Measurements from ENCODE around the gene NINL. TPM values are rescaled to one million over a fixed set of nuclear protein-coding genes. Genes with fewer than 3 reads are reported as not detected.

Gene NINL
- total RNA-seq, 3 donors from 2014 or later (not counting 1 experiment from before 2014, with no cell fraction given): 3.1 to 6.9 (median 4.9) TPM

GRCh38 chr20:25622049-25622448, 36.7 kb upstream of the NINL start:
- ATAC-seq: no peak
- H3K9me3 ChIP-seq (ENCODE audit: control insufficient read depth, insufficient read depth, low read length): no peaks in the 10 kb centered on the region
- intact Hi-C loops (cut with micrococcal nuclease): no loop called here
- H3K27me3 ChIP-seq (ENCODE audit: control insufficient read depth, insufficient read depth, low read length): no peaks in the 10 kb centered on the region
- Mint-ChIP-seq H3K27ac (peak overlapping the region; percentile 92 to 96), H3K36me3 (no peaks in the 10 kb centered on the region), H3K9me3 (no peaks in the 10 kb centered on the region), H3K27me3 (ENCODE audit: low read depth in 2 of 2) (no peaks in the 10 kb centered on the region), H3K4me1 (peaks cover 24 to 38% of the 10 kb centered on the region in 2 donors), H3K4me3 (peak overlapping the region; percentile 97)
- 74% methylated on average over 5 of the region's 6 CpGs for WGBS (ENCODE audit: insufficient coverage)
- no peaks in the 10 kb centered on the region for H3K36me3 ChIP-seq (ENCODE audit: control insufficient read depth, insufficient read depth, low read length)
- TF ChIP-seq CTCF (IDR thresholded peaks at IDR 0.05): no peak
- peaks cover 16% of the 10 kb centered on the region for H3K4me1 ChIP-seq (ENCODE audit: control insufficient read depth, insufficient read depth, low read length)
- H3K27ac ChIP-seq (ENCODE audit: low read length): no peak overlapping the region
- no peak for DNase-seq
- no peak overlapping the region for H3K4me3 ChIP-seq (ENCODE audit: low read length)

DNA sequence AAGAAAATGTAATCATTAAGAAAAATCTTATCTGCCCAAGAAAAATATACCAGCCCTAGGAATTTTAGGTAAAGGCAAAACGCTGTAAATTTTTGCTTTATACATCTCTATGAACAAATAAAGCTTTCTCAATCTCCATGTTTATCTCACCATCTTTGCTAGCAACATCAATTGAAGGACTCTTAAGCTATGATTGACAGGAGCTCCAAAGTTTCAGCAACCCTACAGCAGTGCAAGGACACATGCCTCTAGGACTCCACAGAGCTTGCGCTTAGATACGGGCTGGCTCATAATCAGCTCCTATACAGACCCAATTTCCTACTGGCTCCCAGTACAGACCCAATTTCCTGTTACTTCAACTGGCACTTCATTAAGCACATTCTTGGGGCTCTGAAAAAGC, 34.2 kb upstream of the NINL start:
- Mint-ChIP-seq H3K4me3 (no peak overlapping the region), H3K9me3 (no peaks in the 10 kb centered on the region), H3K27ac (no peak overlapping the region), H3K36me3 (peaks cover 7% of the 10 kb centered on the region), H3K4me1 (peaks cover 26 to 40% of the 10 kb centered on the region in 2 donors), H3K27me3 (ENCODE audit: low read depth in 2 of 2) (no peaks in the 10 kb centered on the region)
- ATAC-seq (no peak), DNase-seq (no peak)
- Histone ChIP-seq H3K9me3 (ENCODE audit: control insufficient read depth, insufficient read depth, low read length) (no peaks in the 10 kb centered on the region), H3K4me3 (ENCODE audit: low read length) (no peak overlapping the region), H3K27ac (ENCODE audit: low read length) (no peak overlapping the region), H3K4me1 (ENCODE audit: control insufficient read depth, insufficient read depth, low read length) (peaks cover 12% of the 10 kb centered on the region), H3K27me3 (ENCODE audit: control insufficient read depth, insufficient read depth, low read length) (no peaks in the 10 kb centered on the region), H3K36me3 (ENCODE audit: control insufficient read depth, insufficient read depth, low read length) (peaks cover 4% of the 10 kb centered on the region)
- TF ChIP-seq CTCF (IDR thresholded peaks at IDR 0.05): no peak
- WGBS (ENCODE audit: insufficient coverage): 100% methylated on average over 3 of the region's 3 CpGs
- intact Hi-C loops (cut with micrococcal nuclease): no loop called here

- Histone ChIP-seq H3K4me1 (ENCODE audit: control insufficient read depth, insufficient read depth, low read length) (no peaks in the 10 kb centered on the region), H3K27me3 (ENCODE audit: control insufficient read depth, insufficient read depth, low read length) (no peaks in the 10 kb centered on the region), H3K9me3 (ENCODE audit: control insufficient read depth, insufficient read depth, low read length) (no peaks in the 10 kb centered on the region), H3K36me3 (ENCODE audit: control insufficient read depth, insufficient read depth, low read length) (no peaks in the 10 kb centered on the region), H3K4me3 (ENCODE audit: low read length) (no peak overlapping the region), H3K27ac (ENCODE audit: low read length) (no peak overlapping the region)
- intact Hi-C loops (cut with micrococcal nuclease): no loop called here
- WGBS (ENCODE audit: insufficient coverage): 83% methylated on average over 3 of the region's 3 CpGs
- no peaks in the 10 kb centered on the region for H3K36me3 Mint-ChIP-seq
- no peaks in the 10 kb centered on the region for H3K9me3 Mint-ChIP-seq
- no peak for TF ChIP-seq CTCF (IDR thresholded peaks at IDR 0.05)
- no peak for DNase-seq
- H3K4me1 Mint-ChIP-seq: peaks cover 0 to 7% of the 10 kb centered on the region in 2 donors
- no peak overlapping the region for H3K27ac Mint-ChIP-seq
- no peak overlapping the region for H3K4me3 Mint-ChIP-seq
- ATAC-seq: no peak
- H3K27me3 Mint-ChIP-seq (ENCODE audit: low read depth in 2 of 2): no peaks in the 10 kb centered on the region
Observed at GRCh38 chr20:25608774-25609173, 23.4 kb upstream of the NINL start.

DNA sequence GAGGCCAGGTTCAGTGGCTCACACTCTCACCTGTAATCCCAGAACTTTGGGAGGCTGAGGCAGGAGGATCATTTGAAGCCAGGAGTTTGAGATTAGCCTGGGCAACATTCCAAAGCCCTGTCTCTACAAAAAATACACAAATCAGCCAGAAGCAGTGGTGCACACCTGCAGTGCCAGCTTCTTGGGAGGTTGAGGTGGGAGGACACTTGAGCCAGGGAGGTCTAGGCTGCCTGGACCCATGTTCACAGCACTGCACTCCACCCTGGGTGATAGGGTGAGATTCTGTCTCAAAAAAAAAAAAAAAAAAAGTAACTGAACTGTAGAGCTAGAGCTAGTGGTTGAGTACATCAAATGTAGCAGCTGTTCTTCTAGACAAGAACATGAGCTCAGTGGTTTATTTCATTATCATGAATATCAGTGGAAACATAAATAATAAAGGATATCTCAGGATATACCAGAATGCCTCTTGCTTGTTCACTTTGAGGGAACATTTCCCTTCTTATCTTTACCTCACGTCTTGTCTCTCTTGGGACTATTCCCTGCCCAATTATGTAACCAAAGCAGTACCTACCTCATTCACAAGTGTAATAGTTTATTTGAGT, 20.9 kb upstream of the NINL start:
- ATAC-seq: no peak

More for the DNA sequence above, 20.9 kb upstream of the NINL start:
- no peak for TF ChIP-seq CTCF (IDR thresholded peaks at IDR 0.05)
- no peak for DNase-seq
- H3K4me3 Mint-ChIP-seq: no peak overlapping the region
- Histone ChIP-seq H3K9me3 (ENCODE audit: control insufficient read depth, insufficient read depth, low read length) (no peaks in the 10 kb centered on the region), H3K27me3 (ENCODE audit: control insufficient read depth, insufficient read depth, low read length) (no peaks in the 10 kb centered on the region), H3K27ac (ENCODE audit: low read length) (no peak overlapping the region), H3K36me3 (ENCODE audit: control insufficient read depth, insufficient read depth, low read length) (no peaks in the 10 kb centered on the region), H3K4me1 (ENCODE audit: control insufficient read depth, insufficient read depth, low read length) (no peaks in the 10 kb centered on the region), H3K4me3 (ENCODE audit: low read length) (no peak overlapping the region)
- H3K9me3 Mint-ChIP-seq: no peaks in the 10 kb centered on the region
- H3K36me3 Mint-ChIP-seq: no peaks in the 10 kb centered on the region
- peaks cover 0 to 7% of the 10 kb centered on the region in 2 donors for H3K4me1 Mint-ChIP-seq
- H3K27ac Mint-ChIP-seq: no peak overlapping the region
- intact Hi-C loops (cut with micrococcal nuclease): no loop called here
- no CpG with 5 or more reads among the region's 1 CpG for WGBS (ENCODE audit: insufficient coverage)
- H3K27me3 Mint-ChIP-seq (ENCODE audit: low read depth in 2 of 2): peaks cover 0 to 2% of the 10 kb centered on the region in 2 donors
